Fibroblast of lung (primary cell): ENCODE measurements around the gene AHCYL1. TPM values are rescaled to one million over a fixed set of nuclear protein-coding genes. Genes with fewer than 3 reads are reported as not detected.

Experiments
- DNase-seq, 2 donors: peaks; one replicate each; pipeline versions ENCODE4 v3.0.0 to v3.0.0-alpha.2; 2010; ENCODE audit warnings: low read depth in 2 of 2
- H2AFZ ChIP-seq: 2 replicates; pipeline ENCODE4 v1.5.1; 2012; ENCODE audit warnings: low read length, control low read depth, inconsistent platforms
- H3K27ac ChIP-seq: 2 replicates; pipeline ENCODE4 v1.5.1; 2011; ENCODE audit warnings: low read length, control low read depth; ENCODE audit not compliant: insufficient read depth
- H3K27me3 ChIP-seq: 2 replicates; pipeline ENCODE4 v1.5.1; 2011; ENCODE audit warnings: mild to moderate bottlenecking, low read length; ENCODE audit not compliant: control insufficient read depth, insufficient read depth
- H3K36me3 ChIP-seq: 2 replicates; pipeline ENCODE4 v1.5.1; 2011; ENCODE audit warnings: low read length; ENCODE audit not compliant: control insufficient read depth, insufficient read depth
- H3K4me1 ChIP-seq: 2 replicates; pipeline ENCODE4 v1.5.1; 2011; ENCODE audit warnings: low read length; ENCODE audit not compliant: control insufficient read depth, insufficient read depth; ENCODE audit errors: extremely low read depth
- H3K4me2 ChIP-seq: 2 replicates; pipeline ENCODE4 v1.5.1; 2011; ENCODE audit warnings: low read length, control low read depth; ENCODE audit not compliant: insufficient read depth; ENCODE audit errors: extremely low read depth
- H3K4me3 ChIP-seq, 4 experiments: fragments of 200-600 bp in 1 of 4; sonication (generic) in 1 of 4; replicated peaks in 1 of 4; 2 replicates each; pipeline ENCODE4 v1.5.1; 2011 to 2016; ENCODE audit warnings: low read length in 4 of 4, low read depth in 3 of 4, mild to moderate bottlenecking in 3 of 4, control low read depth in 2 of 4, inconsistent platforms in 1 of 4, mixed read lengths in 1 of 4; ENCODE audit not compliant: insufficient read depth in 1 of 4; ENCODE audit errors: control extremely low read depth in 1 of 4
- H3K79me2 ChIP-seq: 2 replicates; pipeline ENCODE4 v1.5.1; 2012; ENCODE audit warnings: mild to moderate bottlenecking, low read length, inconsistent platforms; ENCODE audit not compliant: control insufficient read depth, insufficient read depth
- H3K9ac ChIP-seq: 2 replicates; pipeline ENCODE4 v1.5.1; 2011; ENCODE audit warnings: mild to moderate bottlenecking, low read length, control low read depth; ENCODE audit not compliant: insufficient read depth
- H3K9me3 ChIP-seq: 2 replicates; pipeline ENCODE4 v1.5.1; 2012; ENCODE audit warnings: low read depth, low read length; ENCODE audit not compliant: control insufficient read depth, insufficient read depth
- H4K20me1 ChIP-seq: 2 replicates; pipeline ENCODE4 v1.5.1; 2011; ENCODE audit warnings: low read length; ENCODE audit not compliant: control insufficient read depth, insufficient read depth; ENCODE audit errors: extremely low read depth
- EZH2 ChIP-seq: IDR thresholded peaks from 2 replicates; pipeline ENCODE4 v1.5.1; 2012; ENCODE audit warnings: low read length, control low read depth, mild to moderate bottlenecking; ENCODE audit errors: missing control alignments
- polyA plus RNA-seq, 2 donors: library from polyadenylated mRNA; depleted of rRNA in 1 of 2; stranded (reverse) in 1 of 2; unstranded in 1 of 2; fragments of >200 nt; gene quantifications; 2 replicates each; pipeline ENCODE4 v1.2.1, GENCODE V29; 2011 to 2012; ENCODE audit warnings: missing spikeins in 1 of 2
- total RNA-seq: library from RNA; depleted of rRNA; stranded (reverse); fragments of >200 nt; gene quantifications from 2 replicates; pipeline ENCODE4 v1.2.1, GENCODE V29; 2014
- TF ChIP-seq, protein P1 (sequence below), 2 donors: IDR thresholded peaks in 1 of 2; conservative IDR thresholded peaks in 1 of 2; 1 replicate in 1 of 2; 2 replicates in 1 of 2; pipeline ENCODE4 v1.5.1; 2011 to 2012; ENCODE audit warnings: low read length in 2 of 2, control low read depth in 1 of 2, inconsistent platforms in 1 of 2, low read depth in 1 of 2, mild to moderate bottlenecking in 1 of 2

AHCYL1 gene
- total and polyA plus RNA-seq, 2 donors (not counting 1 experiment from before 2014, with no cell fraction given) = 70.5 to 83.3 TPM

DNA sequence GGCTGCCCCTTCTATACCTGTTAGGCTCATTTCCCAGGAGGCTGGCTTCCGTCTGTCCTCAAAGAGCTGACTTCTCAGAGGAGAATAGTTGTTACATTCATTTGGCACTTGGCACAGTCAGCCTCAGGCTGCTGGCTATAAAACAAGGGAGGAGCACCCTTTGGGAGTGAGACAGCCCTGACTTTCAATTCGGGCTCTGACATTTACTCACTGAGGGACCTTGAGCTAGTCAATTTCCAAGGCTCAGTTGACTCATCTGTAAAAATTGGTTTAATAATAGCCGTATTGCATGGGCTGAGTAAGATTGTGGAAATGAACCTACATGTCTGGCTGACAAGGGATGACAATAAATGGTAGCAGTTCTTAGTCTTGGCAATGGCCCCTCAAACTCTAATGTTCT is 72.2 kb downstream of the AHCYL1 start:
- no peak for TF ChIP-seq EZH2
- TF ChIP-seq, protein P1, sequence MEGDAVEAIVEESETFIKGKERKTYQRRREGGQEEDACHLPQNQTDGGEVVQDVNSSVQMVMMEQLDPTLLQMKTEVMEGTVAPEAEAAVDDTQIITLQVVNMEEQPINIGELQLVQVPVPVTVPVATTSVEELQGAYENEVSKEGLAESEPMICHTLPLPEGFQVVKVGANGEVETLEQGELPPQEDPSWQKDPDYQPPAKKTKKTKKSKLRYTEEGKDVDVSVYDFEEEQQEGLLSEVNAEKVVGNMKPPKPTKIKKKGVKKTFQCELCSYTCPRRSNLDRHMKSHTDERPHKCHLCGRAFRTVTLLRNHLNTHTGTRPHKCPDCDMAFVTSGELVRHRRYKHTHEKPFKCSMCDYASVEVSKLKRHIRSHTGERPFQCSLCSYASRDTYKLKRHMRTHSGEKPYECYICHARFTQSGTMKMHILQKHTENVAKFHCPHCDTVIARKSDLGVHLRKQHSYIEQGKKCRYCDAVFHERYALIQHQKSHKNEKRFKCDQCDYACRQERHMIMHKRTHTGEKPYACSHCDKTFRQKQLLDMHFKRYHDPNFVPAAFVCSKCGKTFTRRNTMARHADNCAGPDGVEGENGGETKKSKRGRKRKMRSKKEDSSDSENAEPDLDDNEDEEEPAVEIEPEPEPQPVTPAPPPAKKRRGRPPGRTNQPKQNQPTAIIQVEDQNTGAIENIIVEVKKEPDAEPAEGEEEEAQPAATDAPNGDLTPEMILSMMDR (conservative IDR thresholded peaks at IDR 0.05 in 1 of 2, IDR thresholded peaks at IDR 0.05 in 1 of 2; ENCODE audit: low read depth in 1 of 2, low read length in 2 of 2) = no peak
- DNase-seq = peak; percentile 37 to 66
- Histone ChIP-seq H3K79me2 (no peaks in the 10 kb centered on the region), H3K4me1 (peaks cover 41% of the 10 kb centered on the region), H3K27me3 (no peaks in the 10 kb centered on the region), H3K4me3 (no peak overlapping the region), H2AFZ (no peak overlapping the region), H3K9me3 (no peaks in the 10 kb centered on the region), H3K27ac (peak overlapping the region; percentile 57), H3K9ac (no peak overlapping the region), H3K4me2 (peak overlapping the region; percentile 54), H4K20me1 (no peaks in the 10 kb centered on the region), H3K36me3 (peaks cover 6% of the 10 kb centered on the region)

DNA sequence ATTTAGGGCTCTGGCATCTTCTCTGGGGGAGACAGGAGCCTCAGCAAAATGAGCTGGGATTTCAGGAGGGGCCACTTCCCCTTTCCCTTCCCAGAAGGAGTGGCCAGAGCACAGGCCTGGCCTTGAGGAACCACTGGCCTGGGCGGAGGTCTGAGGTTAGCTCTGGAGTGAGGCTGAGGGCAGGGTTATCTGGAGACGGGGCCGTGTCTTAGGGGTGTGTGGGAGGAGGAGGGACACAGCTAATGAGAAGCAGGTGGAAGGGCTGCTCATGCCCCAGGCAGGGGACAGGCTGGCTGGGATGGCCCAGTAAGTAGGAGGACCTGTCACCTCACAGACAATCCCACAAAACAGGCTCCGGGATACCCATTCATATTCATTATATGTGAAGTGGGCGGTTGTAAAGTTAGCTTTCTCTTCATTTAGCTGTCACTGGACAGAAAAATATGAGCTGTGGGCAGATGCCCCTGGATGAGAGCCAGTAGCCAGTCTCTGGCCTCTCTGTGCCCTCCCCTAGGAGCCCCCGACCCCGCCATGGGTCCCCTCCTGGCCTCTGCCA is 73.5 kb downstream of the AHCYL1 start:
- Histone ChIP-seq H3K4me1 (peaks cover 41% of the 10 kb centered on the region), H3K9me3 (no peaks in the 10 kb centered on the region), H3K27ac (no peak overlapping the region), H3K27me3 (no peaks in the 10 kb centered on the region), H3K36me3 (peaks cover 6% of the 10 kb centered on the region), H3K4me2 (no peak overlapping the region), H4K20me1 (no peaks in the 10 kb centered on the region), H3K79me2 (no peaks in the 10 kb centered on the region), H3K4me3 (no peak overlapping the region), H2AFZ (no peak overlapping the region), H3K9ac (no peak overlapping the region)
- TF ChIP-seq EZH2 = no peak
- TF ChIP-seq, protein P1 (conservative IDR thresholded peaks at IDR 0.05 in 1 of 2, IDR thresholded peaks at IDR 0.05 in 1 of 2; ENCODE audit: low read depth in 1 of 2, low read length in 2 of 2) = no peak
- no peak for DNase-seq

DNA sequence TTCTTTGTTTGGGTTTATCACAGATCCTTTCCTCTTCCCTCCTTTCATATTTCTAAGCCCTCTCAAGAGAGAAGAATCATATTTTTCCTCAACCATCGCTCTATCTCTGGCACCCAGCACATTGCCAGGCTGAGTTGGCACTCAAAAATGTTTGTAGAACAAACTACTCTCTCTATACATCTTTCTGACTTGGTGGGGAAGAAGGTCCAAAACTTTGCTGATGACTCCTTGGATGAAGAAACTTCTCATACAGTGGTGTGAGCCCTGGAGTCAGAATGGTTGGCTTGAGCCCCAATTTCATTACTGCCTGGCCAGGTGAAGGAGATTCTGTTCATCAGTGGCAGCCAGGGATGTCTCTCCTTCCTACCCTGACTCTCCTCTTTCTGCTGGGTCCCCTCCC is 74.0 kb downstream of the AHCYL1 start:
- H3K9me3 ChIP-seq = no peaks in the 10 kb centered on the region
- no peaks in the 10 kb centered on the region for H3K79me2 ChIP-seq
- no peaks in the 10 kb centered on the region for H4K20me1 ChIP-seq
- no peak overlapping the region for H3K9ac ChIP-seq
- no peak for DNase-seq
- no peak overlapping the region for H3K27ac ChIP-seq
- H3K36me3 ChIP-seq = peaks cover 2% of the 10 kb centered on the region
- no peak for TF ChIP-seq EZH2
- TF ChIP-seq, protein P1 (conservative IDR thresholded peaks at IDR 0.05 in 1 of 2, IDR thresholded peaks at IDR 0.05 in 1 of 2; ENCODE audit: low read depth in 1 of 2, low read length in 2 of 2) = no peak
- H3K4me1 ChIP-seq = peaks cover 41% of the 10 kb centered on the region
- no peak overlapping the region for H3K4me2 ChIP-seq
- H3K4me3 ChIP-seq = no peak overlapping the region
- no peak overlapping the region for H2AFZ ChIP-seq
- no peaks in the 10 kb centered on the region for H3K27me3 ChIP-seq
